Thoracic aorta (tissue), 2 donors: ENCODE measurements around the gene OR2T29. TPM values are rescaled to one million over a fixed set of nuclear protein-coding genes. Genes with fewer than 3 reads are reported as not detected.

ENCODE experiments used
- ATAC-seq: fragments of 150-250 bp; one replicate; pipeline ENCODE4 v1.8.0; 2017; ENCODE audit warnings: low read depth; ENCODE audit not compliant: insufficient number of reproducible peaks, low FRiP score
- DNase-seq: peaks from one replicate; pipeline ENCODE4 v3.0.0-alpha.2; 2020; ENCODE audit warnings: low spot score
- H3K27ac ChIP-seq, 2 donors: fragments of 200-600 bp; sonication (generic); 1 replicate in 1 of 2; 2 replicates in 1 of 2; pipeline ENCODE4 v1.5.1; 2016; ENCODE audit warnings: mild to moderate bottlenecking in 2 of 2, moderate library complexity in 2 of 2
- H3K27me3 ChIP-seq: fragments of 200-600 bp; sonication (generic); replicated peaks from 2 replicates; pipeline ENCODE4 v1.6.0; 2016; ENCODE audit warnings: mild to moderate bottlenecking; ENCODE audit not compliant: insufficient read depth
- H3K36me3 ChIP-seq: fragments of 200-600 bp; sonication (generic); one replicate; pipeline ENCODE4 v1.5.1; 2016
- H3K4me1 ChIP-seq, 2 donors: fragments of 200-600 bp; sonication (generic); 1 replicate in 1 of 2; 2 replicates in 1 of 2; pipeline versions ENCODE4 v1.5.1 to v1.6.0; 2016; ENCODE audit warnings: low read depth in 2 of 2, mild to moderate bottlenecking in 1 of 2; ENCODE audit not compliant: control insufficient read depth in 1 of 2
- H3K4me3 ChIP-seq: fragments of 200-600 bp; sonication (generic); 2 replicates; pipeline ENCODE4 v1.5.1; 2016; ENCODE audit warnings: mild to moderate bottlenecking
- H3K9me3 ChIP-seq: fragments of 200-600 bp; sonication (generic); 2 replicates; pipeline ENCODE4 v1.5.1; 2016
- CTCF ChIP-seq: fragments of 200-600 bp; sonication (generic); IDR thresholded peaks from one replicate; pipeline ENCODE4 v1.5.1; 2019; ENCODE audit warnings: antibody characterized with exemption
- total RNA-seq, 2 donors: library from RNA; depleted of rRNA; stranded (reverse); fragments of >200 nt; gene quantifications; one replicate each; pipeline versions ENCODE4 v1.1.0 to v1.2.3, GENCODE V29; 2016

Gene OR2T29
- total RNA-seq, 2 donors from 2014 or later, result not detected

GRCh38 chr1:248596615-248597014, 34.0 kb upstream of the OR2T29 start:
- no peaks in the 10 kb centered on the region for H3K4me1 ChIP-seq
- H3K36me3 ChIP-seq, result no peaks in the 10 kb centered on the region
- ATAC-seq (no peak), DNase-seq (no peak)
- TF ChIP-seq CTCF, result no peak
- no peak overlapping the region for H3K4me3 ChIP-seq
- no peak overlapping the region for H3K27ac ChIP-seq
- no peaks in the 10 kb centered on the region for H3K9me3 ChIP-seq
- H3K27me3 ChIP-seq, result no peaks in the 10 kb centered on the region

- Histone ChIP-seq H3K27me3 (no peaks in the 10 kb centered on the region), H3K27ac (no peak overlapping the region), H3K4me1 (no peaks in the 10 kb centered on the region), H3K9me3 (no peaks in the 10 kb centered on the region), H3K36me3 (no peaks in the 10 kb centered on the region), H3K4me3 (no peak overlapping the region)
- DNase-seq, result no peak
- no peak for ATAC-seq
- no peak for TF ChIP-seq CTCF
Observed at GRCh38 chr1:248593226-248593625, 30.7 kb upstream of the OR2T29 start.

GRCh38 chr1:248592655-248593054, 30.1 kb upstream of the OR2T29 start:
- Histone ChIP-seq H3K9me3 (no peaks in the 10 kb centered on the region), H3K4me3 (no peak overlapping the region), H3K27me3 (no peaks in the 10 kb centered on the region), H3K36me3 (no peaks in the 10 kb centered on the region), H3K27ac (no peak overlapping the region), H3K4me1 (no peaks in the 10 kb centered on the region)
- ATAC-seq (no peak), DNase-seq (no peak)
- no peak for TF ChIP-seq CTCF

GRCh38 chr1:248590055-248590454, 27.5 kb upstream of the OR2T29 start:
- H3K27ac ChIP-seq, result no peak overlapping the region
- no peak overlapping the region for H3K4me3 ChIP-seq
- DNase-seq (no peak), ATAC-seq (no peak)
- H3K36me3 ChIP-seq, result no peaks in the 10 kb centered on the region
- TF ChIP-seq CTCF, result no peak
- no peaks in the 10 kb centered on the region for H3K4me1 ChIP-seq
- H3K9me3 ChIP-seq, result no peaks in the 10 kb centered on the region
- H3K27me3 ChIP-seq, result no peaks in the 10 kb centered on the region

- ATAC-seq (no peak), DNase-seq (no peak)
- no peaks in the 10 kb centered on the region for H3K36me3 ChIP-seq
- TF ChIP-seq CTCF, result no peak
- H3K27me3 ChIP-seq, result no peaks in the 10 kb centered on the region
- no peaks in the 10 kb centered on the region for H3K4me1 ChIP-seq
- no peak overlapping the region for H3K4me3 ChIP-seq
- H3K9me3 ChIP-seq, result no peaks in the 10 kb centered on the region
- H3K27ac ChIP-seq, result no peak overlapping the region
Observed at GRCh38 chr1:248589334-248589733, 26.8 kb upstream of the OR2T29 start.
